NCI-H1092 (cell line): Measurements from ENCODE around the gene BABAM2.
"Not testable (repeated sequence)": the region's sequence is repeated elsewhere in the genome, so short reads cannot be mapped to it uniquely, and the experiment has no call there.

Experiments
- DNase-seq: peaks from one replicate; lab custom pipeline; 2025; lab: John Stamatoyannopoulos, UW

Gene BABAM2

DNA sequence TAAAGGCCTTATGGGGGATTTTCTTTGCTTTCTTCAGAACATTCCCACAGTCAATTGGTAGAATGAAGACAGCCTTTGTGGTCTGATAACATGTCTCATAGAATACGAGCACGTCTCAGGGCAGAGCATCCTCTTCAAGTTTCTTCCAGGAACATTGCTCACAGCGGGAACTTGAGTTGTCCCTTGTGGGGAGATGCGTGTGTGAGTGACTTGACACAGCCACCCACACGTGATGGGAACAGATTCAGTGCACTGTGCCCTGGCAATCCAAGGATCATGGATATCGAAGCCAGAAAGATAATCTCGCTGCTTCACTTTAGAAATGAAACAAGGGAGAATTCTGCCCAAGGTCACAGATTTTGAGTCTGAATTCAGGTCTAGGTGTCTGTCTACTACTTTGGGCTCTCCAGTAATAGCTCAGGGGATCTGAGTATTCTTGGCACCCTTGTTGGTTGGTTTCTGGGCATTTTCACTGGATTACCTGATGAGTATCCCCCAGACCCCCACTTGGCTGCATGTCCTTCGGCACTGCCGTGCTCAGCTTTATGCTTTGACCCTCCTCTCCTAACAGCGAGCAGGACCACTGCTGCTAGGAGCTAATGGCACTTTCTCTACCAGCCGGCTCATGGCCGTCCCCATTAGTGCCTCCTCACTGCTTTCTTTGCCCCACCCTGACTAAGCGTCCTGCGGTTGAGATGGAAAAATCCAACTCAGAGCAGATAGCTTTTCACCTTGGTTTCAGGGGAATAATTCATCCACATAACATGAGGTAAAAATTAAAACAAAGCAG is 426.2 kb downstream of the BABAM2 start:
- no peak for DNase-seq

DNA sequence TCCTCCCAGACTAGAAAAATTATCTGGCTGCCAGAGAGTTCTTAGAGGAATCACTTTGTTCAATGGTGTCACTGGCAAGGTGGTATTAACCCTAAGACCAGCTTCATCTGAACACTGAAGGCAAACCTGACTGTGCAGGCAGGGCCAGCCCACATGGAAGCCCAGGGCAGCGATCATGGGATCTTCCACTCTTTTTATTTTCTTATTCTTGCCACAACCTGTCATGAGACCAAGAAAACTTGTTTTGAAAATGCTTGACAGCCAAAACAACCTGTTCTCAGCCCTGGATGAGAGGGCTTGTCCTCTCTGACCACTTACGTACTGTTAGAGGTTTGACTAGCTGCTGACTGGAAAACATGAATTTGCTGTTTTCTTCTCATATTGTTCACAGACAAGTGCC is 426.9 kb downstream of the BABAM2 start:
- no peak for DNase-seq

DNA sequence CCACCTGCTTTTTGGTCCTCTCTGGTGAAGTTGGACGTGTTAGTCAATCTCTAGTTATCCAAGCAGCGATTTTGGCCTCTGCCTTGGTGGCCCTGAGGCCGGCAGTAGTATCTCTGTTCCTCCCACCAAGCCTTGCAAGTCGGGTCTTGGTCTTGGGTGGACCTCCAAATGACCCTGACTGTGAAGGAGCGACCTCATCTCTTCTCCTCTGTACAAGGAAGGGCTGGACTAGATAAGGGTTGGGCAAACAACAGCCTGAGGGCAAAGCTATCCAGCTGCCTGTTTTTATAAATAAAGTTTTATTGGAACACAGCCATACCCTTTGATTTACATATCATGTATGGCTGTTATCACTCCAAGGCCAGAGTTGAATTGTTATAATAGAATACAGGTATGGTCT is 427.5 kb downstream of the BABAM2 start:
- DNase-seq, result no peak

DNA sequence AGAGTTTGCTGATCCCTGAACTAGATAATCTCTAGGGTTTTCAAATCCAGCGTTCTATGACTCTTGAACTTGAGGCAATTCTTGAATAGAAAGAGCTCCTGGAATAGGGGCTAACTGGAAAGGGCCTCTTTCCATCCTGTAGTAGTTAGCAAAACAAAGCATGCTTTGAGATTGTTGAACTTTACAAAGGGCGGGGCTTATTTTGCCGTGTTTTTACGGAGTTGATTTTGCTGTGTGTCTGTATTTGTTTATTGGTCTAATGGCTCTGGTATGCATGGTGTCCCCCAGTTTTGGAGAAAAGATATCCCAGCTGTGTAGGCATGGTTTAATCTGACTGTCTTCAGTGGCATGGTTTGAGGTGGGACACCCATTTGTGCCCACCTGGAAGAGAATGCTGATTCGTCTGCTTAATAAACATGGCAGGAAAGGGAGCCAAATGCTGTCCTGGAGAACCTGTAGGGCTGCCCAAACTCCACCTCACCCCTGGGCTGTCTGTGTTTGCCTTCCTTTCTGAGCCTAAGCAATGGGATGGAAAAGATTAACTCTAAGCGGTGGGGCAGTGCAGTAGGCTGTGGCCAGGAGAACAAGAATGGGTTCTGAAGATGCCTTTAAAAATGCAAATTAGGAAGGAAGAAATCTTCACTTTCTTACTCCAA is 428.1 kb downstream of the BABAM2 start:
- no peak for DNase-seq

DNA sequence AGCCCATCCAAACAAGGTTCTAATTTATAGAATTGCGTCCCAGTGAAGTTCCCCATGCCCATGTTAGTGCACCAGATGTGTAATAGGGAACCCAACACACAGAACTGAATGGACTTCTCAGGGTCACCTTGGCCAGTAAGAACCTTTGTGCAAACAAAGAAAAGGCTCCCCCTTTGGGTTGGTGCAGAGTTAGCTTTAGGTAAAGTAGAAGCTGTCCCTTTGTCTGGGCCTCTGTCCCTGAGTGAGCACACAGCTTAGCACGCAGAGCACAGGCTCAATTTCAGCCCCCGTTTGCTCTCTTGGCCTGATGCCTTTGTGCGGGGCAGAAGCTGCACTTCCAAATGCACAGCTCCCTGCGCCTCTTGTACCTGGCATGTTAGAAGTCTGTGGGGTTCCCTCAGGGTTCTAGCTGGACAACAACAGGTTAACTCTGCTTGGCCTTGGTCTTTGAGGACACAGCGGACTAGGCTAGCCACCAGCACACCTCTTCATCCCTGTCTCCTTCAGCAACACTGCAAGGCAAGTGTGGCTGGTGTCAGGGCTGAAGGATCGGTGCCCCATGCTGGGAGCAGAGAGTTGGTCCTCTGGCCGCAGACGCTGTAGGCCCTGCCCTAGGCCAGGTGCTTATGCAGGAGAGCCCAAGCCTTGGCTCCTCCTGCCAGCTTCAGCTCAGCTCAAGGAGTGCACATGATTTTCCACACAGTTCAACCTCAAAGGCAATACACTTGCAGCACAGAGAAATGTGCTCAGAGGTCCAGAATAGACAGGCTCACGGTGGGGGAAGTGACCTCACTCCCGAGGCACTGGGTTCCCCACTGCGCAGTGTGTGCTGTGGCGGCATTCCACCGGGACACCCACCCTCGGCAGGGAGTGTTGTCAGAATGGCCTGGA is 428.8 kb downstream of the BABAM2 start:
- no peak for DNase-seq

DNA sequence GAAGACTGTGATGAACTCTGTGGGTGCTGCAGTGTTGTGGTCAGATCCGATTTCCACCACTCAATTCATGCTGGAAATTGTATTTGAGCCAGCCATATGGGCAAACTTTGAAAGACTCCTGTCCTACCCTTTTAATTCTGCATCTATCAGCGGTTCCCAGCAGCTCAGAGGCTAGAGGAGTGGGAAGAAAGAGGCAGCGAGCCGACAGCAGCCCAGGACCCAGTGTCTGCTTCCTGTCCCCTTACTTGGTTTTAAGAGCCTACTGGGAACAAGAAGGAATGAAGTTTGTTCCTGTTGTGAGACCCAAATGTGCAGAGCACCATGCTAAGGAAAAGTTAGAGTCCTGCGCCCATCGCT is 429.5 kb downstream of the BABAM2 start:
- DNase-seq, result no peak

DNA sequence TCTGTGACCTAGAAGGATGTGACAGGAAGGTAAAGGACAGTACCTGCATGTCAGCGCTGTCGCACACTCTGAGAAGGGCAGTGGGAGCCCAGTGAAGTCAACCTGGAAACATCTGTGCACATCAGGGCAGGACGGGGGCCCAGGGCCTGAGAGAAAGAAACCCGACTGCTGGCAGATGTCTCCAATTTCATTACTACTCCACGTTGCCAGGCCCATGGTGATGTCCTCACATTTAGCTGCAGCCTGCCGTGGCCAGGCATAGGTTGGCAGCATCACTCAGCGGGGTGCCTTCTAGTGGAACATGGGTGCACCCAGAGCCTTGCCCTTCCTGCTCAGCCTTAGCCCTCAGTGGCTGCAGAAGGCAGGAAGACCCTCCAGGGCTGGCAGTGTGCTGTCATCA is 429.8 kb downstream of the BABAM2 start:
- DNase-seq, result no peak

DNA sequence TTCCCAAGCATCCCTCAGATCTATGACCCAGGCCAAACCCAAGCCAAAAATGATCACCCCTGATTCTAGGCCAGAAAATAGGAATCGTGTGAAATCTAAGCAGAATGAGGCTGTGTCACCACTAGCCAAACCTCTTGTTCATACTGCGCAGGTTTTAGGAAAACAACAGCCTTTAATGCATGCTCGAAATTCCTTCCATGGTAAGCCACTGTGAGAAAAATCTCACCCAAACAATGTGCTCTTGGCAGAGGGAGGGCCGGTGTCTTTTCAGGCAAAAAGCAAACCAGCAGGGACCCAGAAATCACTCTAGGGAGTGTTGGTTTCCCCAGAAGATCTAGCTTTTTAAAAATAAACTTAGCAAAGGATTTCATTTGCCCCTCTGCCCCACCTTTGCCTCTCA is 430.9 kb downstream of the BABAM2 start:
- DNase-seq, result no peak

DNA sequence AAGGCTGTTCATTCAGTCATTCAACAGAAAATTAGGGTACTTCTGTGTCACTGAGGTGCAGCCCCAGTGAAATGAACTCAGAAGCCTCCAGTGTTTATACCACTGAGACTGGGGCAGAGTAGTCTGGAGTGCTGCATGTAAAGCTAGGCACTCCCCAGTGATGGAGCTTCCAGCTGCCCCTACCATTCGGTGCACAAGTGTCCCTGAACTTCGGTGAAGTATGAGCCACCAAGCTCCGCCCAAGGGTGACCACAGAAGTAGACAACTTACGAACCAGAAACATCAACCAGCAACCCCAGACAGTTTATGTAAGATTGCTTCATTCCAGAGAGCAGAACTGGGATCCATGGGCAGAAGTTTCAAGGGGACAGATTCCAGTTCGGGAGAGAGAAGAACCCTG is 431.5 kb downstream of the BABAM2 start:
- no peak for DNase-seq

DNA sequence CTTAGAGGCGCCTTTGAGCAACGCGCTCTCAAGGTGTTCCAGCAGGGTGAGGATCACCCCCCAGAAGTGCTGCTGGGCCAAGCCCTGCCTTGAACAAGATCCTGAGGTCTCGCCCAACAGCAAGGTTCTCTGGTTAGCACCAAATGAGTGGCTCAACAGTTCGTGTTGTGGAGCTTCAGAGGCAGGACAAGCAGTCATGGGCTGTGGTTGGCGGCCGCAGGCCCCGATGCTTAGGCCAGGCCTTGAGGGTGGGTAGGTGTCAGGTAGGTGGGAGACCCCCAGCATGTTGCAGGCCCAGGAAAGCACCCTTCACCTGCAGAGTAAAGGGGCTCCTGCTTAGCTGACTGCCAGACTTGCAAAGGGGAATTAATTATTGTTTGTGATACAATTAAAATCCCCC is 431.9 kb downstream of the BABAM2 start:
- DNase-seq, result no peak

DNA sequence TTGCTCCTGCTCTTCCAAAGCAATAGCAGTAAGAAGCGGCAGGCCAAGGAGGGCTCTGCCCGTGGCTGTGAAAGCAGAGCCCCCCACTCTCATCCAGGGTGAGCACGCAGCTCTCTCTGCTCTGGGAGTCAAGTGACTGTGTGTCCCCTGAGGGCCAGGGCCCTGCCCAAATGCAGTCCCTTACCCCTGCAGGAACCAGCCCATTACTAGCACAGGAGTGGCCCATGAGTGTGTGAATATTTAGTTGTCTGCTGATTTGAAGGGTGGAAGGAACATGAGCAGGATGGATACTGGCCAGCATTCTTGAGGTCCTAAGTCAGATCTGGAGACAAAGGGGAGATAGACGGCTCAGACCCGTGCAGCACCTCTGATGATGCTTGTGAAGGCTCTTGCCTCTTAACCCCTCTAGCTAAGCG is 432.5 kb downstream of the BABAM2 start:
- no peak for DNase-seq

DNA sequence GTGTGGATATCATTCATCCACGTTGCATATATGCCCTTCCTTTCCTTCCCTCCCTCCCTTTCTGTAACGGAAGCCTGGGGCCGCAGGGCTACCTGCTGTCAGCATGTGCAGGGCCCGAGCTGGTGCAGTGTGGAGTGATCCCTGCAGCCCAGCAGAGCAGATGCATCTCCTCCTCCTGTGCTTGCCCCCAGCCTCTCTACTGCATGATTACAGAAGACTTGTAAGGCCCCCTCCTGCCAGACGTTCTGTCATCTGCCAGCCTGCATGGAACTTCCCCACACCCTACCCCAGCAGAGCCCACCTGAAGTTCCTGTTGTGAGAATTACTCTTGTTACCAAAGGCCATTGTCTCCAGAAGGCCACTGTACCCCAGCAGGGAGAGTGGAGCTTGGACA is 434.6 kb downstream of the BABAM2 start:
- DNase-seq, result no peak

DNA sequence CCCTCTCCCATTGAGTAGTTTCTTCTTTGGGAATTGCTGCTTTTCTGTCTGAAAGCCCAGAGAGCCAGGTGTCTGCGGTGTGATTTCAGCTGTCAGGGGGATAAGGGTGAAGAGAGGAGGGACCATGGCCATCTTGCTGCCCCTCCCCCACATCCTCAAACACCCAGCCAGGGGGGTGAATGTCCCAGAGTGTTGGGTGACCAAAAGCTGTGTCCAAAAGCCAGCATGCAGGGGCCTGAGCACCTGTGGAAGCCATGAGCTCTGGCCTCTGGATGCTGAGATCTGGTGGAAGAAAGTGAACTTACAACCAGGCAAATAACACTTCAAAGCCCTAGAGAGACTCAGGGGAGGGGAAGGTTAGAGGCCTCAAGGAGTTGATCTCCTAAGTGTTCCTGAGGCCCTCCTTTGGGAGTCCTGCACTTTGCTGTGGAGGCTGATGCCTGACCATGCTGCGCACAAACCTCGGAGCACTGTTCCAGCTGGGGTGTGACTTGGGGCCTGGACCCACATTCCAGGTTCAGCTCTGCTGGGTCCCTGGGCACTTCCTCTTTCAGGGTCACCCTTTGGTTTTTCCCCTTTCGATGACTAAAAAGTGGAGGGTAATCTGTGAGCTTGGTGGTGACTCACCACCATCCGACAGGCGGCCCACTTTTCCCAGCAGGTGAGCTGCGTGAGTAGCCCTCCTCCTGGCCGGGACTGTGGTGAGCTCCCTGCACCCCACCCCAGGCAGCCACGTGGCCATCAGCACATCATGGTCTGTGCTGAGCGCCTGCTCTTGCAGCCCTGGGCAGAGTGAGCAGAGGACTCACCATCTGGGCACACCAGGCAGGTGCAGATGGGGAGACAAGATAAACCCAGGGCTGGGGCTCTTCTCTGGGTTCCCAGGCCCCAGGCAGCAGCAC is 435.3 kb downstream of the BABAM2 start:
- DNase-seq, result no peak

DNA sequence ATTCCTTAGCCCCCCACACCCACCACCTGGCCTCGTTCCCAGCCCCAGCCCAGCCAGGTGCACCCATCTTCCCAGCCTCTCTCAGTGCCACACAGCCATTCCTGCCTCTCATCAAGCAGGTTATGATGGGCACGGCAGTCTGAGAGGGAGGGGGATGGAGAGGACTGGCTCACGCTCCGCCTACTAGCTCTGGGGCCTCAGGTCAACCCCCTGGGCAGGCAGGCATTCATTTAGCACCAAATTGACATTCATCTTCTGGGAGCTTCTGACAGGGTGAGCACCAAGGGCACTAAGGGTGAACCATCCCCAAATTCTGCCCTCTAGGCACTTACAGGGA is 435.9 kb downstream of the BABAM2 start:
- no peak for DNase-seq

DNA sequence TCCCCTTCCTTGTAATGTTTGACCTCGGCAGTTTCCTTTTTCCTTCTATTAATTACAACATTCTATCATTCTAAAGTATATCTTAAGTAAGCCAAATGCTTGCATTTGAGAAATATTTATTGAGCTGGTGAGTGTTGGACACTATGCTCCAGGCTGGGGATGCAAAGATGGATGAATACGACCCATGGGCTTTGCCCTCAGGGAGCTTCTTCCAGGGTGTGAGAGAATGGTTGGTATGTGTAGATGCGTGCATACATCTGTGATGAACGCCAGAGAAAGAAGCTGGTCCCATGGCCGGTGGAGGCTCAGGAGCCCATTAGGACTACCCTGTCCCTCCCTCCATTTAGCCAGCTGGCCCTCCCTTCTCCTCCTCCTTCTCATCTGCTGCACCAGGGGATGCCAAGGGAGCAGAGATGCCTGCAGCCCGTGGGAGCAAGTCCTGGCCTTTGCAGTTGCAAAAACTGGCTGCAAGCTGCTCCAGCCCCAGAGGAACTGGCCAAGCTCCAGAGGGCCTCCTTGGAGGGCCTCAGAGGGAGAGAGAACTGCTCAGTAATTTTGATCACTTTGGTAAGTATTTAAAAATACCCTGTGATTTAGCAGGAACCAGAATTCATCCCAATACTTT is 436.5 kb downstream of the BABAM2 start:
- DNase-seq, result no peak

DNA sequence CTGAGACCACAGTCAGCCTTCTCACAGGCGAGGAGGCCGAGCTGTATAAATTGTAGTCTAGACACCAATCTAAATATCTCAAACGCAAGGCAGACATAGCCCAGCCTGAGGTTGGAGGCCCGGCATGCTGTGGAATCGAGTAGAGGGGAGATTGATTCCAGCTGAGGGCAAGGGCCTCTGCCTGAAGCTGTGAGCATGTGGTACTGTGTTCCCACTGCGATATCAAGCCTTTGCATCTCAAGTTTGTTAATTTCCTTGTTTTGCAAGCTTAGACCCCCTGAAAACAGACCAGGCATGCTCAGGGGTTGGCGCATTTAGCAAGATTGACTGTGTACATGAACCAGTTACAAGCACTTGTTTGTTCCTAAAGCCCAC is 437.0 kb downstream of the BABAM2 start:
- DNase-seq, result no peak

DNA sequence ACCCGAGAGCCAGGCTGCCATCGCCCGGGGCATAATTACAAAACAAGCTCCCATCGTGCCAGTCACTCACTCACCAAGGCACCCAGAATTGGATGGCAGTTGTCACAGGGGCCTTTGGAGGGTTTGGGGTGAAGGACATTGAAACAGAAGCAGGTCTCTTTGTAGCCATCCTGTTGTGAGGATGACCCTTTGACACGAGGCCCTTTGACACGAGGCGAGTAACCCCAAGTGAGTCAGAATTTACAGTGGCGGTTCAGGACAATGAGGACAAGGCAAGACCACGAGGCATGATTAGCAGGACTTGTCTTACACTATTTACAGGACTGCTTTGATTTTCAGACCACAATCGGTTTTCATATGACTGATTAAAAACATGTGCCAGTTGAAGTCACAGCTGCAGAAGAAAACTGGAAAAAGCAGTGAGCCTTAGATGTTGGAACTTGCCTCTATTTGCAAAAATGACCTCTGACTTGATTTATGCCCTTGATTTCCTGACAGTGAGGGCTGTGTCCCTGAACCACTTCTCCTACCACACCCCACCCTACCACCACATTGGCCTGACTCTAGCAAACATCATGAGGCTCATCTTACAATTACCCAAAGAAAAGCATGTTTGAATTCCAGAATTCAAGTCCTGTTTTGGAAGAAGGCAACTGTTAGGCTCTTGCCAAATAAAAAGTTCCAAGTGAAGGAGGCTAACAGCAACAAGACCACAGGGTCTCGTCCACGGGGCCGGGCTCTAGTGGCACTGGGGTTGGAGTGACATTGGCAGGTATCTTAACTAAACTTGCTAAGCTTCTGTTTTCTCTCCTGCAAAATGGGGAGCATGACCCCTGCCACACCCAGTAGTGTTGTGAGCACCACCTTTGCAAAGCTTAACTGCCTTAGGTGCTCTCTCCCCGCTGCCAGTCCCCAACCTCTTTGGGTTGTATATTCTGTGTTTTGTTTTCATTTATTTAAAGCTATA is 437.7 kb downstream of the BABAM2 start:
- DNase-seq, result no peak

DNA sequence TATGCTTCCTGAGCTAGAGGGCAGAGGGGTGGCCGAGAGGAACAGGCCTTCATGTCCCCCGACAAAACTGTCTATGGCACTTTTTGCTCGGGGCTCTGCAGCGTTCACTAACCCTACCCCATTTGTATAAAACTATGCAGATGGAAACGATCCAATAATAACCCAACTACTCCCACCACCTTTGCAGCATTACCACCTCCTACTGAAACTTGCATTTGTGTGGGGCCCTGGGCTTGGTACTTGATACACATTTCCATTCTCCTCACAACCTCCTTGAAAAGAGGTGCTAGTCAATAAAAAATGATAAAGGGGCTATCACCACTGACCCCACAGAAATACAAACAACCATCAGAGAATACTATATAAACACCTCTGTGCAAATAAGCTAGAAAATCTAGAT is 438.7 kb downstream of the BABAM2 start:
- DNase-seq, result no peak

DNA sequence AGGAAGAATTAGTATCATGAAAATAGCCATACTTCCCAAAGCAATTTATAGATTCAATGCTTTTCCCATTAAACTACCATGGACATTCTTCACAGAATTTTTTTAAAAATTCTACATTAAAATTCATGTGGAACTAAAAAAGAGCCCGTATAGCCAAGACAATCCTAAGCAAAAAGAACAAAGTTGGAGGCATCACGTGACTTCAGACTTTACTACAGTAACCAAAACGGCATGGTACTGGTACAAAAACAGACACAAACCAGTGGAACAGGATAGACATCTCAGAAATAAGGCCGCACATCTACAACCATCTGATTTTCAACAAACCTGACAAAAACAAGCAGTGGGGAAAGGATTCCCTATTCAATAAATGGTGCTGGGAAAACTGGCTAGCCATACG is 440.2 kb downstream of the BABAM2 start:
- DNase-seq, result not testable (repeated sequence)

DNA sequence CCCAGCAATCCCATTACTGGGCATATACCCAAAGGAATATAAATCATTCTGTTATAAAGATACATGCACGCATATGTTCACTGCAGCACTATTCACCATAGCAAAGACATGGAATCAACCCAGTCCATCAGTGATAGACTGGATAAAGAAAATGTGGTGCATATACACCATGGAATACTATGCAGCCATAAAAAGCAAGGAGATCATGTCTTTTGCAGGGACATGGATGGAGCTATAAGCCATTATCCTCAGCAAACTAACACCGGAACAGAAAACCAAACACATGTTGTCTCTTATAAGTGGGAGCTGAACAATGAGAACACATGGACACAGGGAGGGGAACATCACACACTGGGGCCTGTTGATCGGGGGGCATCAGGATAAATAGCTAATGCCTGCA is 441.3 kb downstream of the BABAM2 start:
- not testable (repeated sequence) for DNase-seq
